Esophagus muscularis mucosa (tissue), 4 donors: ENCODE data around the gene PELI2.

ENCODE experiments used
- CTCF ChIP-seq, 3 experiments: fragments of 200-600 bp in 2 of 3; fragments of 450-650 bp in 1 of 3; sonication (generic) in 2 of 3; IDR thresholded peaks; one replicate each; pipeline ENCODE4 v1.5.1; 2017 to 2019; ENCODE audit warnings: antibody characterized with exemption in 3 of 3, mild to moderate bottlenecking in 2 of 3, moderate library complexity in 1 of 3
- EP300 ChIP-seq: sonication (generic); formaldehyde crosslinking; IDR thresholded peaks from one replicate; pipeline ENCODE4 v1.6.1; 2017; ENCODE audit warnings: antibody characterized with exemption
- POLR2AphosphoS5 ChIP-seq, 2 donors: sonication (generic); formaldehyde crosslinking; IDR thresholded peaks; one replicate each; pipeline ENCODE4 v1.6.1; 2017; ENCODE audit warnings: antibody characterized with exemption in 2 of 2

- no peak for TF ChIP-seq EP300
- TF ChIP-seq CTCF (IDR thresholded peaks at IDR 0.05), result no peak
- no peak for TF ChIP-seq POLR2AphosphoS5 (IDR thresholded peaks at IDR 0.05)
Measured at GRCh38 chr14:56142314-56142713, 24.1 kb downstream of the PELI2 start.
